HG03196 (cell line): ENCODE measurements around the gene ADGRG3.
"Not testable (repeated sequence)": the region's sequence is repeated elsewhere in the genome, so short reads cannot be mapped to it uniquely, and the experiment has no call there.

Experiments used
- ATAC-seq: cut with Tn5 transposase; IDR thresholded peaks from one replicate; pipeline ENCODE4 v1.9.1; 2021; ENCODE audit not compliant: unreplicated experiment

The ADGRG3 gene

GRCh38 chr16:57661936-57662906 lies 5.9 kb upstream of the ADGRG3 start:
- no peak for ATAC-seq

DNA sequence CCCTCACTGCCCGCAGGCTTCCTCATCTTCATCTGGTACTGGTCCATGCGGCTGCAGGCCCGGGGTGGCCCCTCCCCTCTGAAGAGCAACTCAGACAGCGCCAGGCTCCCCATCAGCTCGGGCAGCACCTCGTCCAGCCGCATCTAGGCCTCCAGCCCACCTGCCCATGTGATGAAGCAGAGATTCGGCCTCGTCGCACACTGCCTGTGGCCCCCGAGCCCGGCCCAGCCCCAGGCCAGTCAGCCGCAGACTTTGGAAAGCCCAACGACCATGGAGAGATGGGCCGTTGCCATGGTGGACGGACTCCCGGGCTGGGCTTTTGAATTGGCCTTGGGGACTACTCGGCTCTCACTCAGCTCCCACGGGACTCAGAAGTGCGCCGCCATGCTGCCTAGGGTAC lies 4.7 kb upstream of the ADGRG3 start:
- ATAC-seq = no peak

- no peak for ATAC-seq
Observed at GRCh38 chr16:57663917-57664661, 4.0 kb upstream of the ADGRG3 start.

GRCh38 chr16:57664662-57665025 lies 3.5 kb upstream of the ADGRG3 start:
- no peak for ATAC-seq

DNA sequence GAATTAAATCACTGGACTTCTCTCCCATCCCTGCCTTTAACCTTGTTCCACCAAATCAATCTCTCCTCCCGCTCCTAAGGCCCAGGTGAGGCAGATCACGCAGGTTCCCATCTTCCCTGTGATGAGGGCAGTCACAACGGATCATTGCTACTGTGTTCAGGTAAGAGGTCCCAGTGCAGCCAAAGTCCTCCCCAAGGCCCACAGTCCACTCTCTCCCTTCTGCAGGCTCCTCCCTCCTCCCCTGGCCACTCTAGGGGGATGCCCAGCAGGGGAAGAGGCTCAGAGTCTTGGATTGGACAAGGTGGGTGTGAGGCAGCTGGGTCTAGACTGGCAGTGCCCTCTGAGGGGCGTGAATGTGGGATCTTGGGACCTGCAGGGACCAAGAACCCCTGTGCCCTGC lies 2.6 kb upstream of the ADGRG3 start:
- no peak for ATAC-seq

GRCh38 chr16:57666353-57667047 lies 1.6 kb upstream of the ADGRG3 start:
- no peak for ATAC-seq

GRCh38 chr16:57667048-57667525 lies 1.0 kb upstream of the ADGRG3 start:
- no peak for ATAC-seq

GRCh38 chr16:57667526-57668262 lies 412 bp upstream of the ADGRG3 start:
- no peak for ATAC-seq

DNA sequence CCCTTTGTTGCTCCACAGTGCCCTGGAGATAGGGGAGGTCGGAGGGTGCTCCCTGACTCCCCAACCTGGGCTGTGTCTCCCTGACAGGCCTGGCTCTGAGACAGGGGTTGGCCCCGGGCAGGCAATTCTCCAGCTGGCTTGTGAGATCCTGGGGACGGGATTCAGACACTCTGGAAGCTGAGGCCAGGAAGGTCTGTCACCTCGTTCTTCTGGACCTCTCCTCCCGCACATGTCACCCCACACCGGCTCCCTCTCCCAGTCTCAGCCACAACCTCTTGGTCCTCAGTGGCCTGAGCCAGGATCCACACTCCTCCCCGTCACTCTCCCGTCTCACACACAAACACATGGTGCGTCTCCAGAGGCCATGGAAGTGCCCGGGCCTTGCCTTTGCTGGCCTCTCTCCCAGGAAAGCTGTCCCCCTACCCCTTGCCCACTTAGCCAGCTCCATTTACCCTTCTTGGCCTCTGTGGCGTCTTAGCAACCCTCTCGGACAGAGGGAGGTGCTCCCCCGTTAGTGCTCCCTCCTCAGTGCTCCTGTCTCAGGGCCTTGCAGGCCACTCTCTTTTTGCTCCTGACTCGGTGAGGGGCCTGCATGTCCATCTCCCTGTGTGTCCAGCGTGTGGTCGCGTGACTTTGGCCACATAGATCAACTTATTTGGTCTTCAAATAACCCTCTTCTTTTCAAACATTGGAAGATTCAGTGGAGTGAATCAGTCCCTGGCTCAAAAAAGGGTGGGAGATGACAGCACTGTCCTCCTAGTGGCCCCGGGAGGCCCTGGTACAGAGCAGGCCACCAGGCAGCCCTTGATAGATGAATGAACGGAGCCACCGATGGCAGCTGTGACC lies 747 bp downstream of the ADGRG3 start:
- ATAC-seq = no peak

- ATAC-seq = no peak
Observed at GRCh38 chr16:57669476-57670162, 1.5 kb downstream of the ADGRG3 start.

- no peak for ATAC-seq
Observed at GRCh38 chr16:57670196-57670595, 2.1 kb downstream of the ADGRG3 start.

- not testable (repeated sequence) for ATAC-seq
Observed at GRCh38 chr16:57671451-57671850, 3.3 kb downstream of the ADGRG3 start.

GRCh38 chr16:57672416-57672815 lies 4.3 kb downstream of the ADGRG3 start:
- ATAC-seq = no peak

DNA sequence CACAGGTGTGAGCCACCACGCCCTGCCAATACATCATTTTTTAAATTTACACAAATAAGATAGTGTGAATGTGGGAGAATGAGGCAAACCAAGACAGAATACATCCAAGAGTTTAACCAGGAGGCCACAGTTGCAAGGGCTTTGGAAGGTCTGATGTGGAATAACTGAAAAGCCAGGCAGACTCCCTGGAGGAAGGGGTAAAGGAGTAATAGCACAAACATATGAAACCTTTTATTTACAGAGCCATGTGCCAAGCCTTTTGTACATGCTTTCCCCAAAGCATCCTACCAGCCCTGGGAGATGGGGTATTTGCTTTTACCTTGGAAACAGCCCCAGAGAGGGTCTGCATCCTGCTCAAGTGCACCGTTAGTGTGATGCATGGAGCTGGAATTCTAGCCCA lies 4.7 kb downstream of the ADGRG3 start:
- no peak for ATAC-seq

GRCh38 chr16:57675741-57676551 lies 7.8 kb downstream of the ADGRG3 start:
- no peak for ATAC-seq

- ATAC-seq = no peak
Observed at GRCh38 chr16:57676553-57677085, 8.5 kb downstream of the ADGRG3 start.

DNA sequence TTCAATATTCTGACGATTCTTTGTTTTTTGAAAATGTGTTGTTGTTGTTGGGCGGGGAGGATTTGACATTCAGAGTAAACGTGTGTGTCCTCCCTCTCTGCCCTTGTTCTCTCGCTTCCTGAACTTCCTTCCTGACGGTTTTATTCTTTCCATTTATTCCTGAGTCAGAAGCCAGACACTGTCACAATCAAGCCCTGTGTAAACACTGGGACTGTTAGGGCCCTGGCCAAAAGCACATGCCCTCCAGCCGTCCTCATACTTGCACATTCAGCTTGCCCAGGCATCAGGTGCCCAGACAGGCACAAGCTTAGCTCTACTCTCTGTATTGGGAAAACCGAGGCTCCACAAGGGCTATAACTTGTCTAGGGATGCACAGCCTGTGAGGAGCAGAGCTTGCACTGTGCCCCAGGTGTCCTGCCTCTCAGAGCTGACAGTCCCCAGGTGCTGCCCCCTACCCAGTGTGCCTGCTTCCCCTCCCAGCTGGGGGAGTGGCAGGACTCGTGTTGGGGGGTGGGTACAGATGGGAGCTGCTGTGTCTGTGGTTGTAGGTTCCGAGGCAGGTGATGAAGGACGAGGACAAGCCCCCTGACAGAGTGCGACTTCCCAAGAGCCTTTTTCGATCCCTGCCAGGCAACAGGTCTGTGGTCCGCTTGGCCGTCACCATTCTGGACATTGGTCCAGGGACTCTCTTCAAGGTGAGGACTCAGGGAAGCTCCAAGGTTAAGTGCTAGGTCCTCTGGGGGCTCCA lies 9.7 kb downstream of the ADGRG3 start:
- ATAC-seq = no peak
